ENCODE data around the gene STAG1. TPM values are rescaled to one million over a fixed set of nuclear protein-coding genes. Genes with fewer than 3 reads are reported as not detected.

STAG1 gene
- total RNA-seq, 1 donor from 2014 or later: 18.4 TPM

- no peak for DNase-seq
- Histone ChIP-seq H3K27me3 (ENCODE audit: low read depth) (no peaks in the 10 kb centered on the region), H3K36me3 (no peaks in the 10 kb centered on the region), H3K27ac (replicated peaks) (no peak overlapping the region), H3K4me1 (peaks cover 44% of the 10 kb centered on the region), H3K4me3 (no peak overlapping the region), H3K9me3 (replicated peaks) (no peaks in the 10 kb centered on the region)
- intact Hi-C loops (cut with micrococcal nuclease): no loop called here
- no peak for TF ChIP-seq CTCF (IDR thresholded peaks at IDR 0.05; ENCODE audit: borderline replicate concordance)
Measured at GRCh38 chr3:136630915-136631314, 121.3 kb downstream of the STAG1 start.

GRCh38 chr3:136626493-136626892, 125.7 kb downstream of the STAG1 start:
- Histone ChIP-seq H3K4me3 (no peak overlapping the region), H3K36me3 (no peaks in the 10 kb centered on the region), H3K4me1 (peaks cover 51% of the 10 kb centered on the region), H3K9me3 (replicated peaks) (no peaks in the 10 kb centered on the region), H3K27me3 (ENCODE audit: low read depth) (no peaks in the 10 kb centered on the region), H3K27ac (replicated peaks) (no peak overlapping the region)
- DNase-seq: no peak
- TF ChIP-seq CTCF (IDR thresholded peaks at IDR 0.05; ENCODE audit: borderline replicate concordance): no peak
- intact Hi-C loops (cut with micrococcal nuclease): no loop called here

GRCh38 chr3:136624894-136625815, 127.0 kb downstream of the STAG1 start:
- Histone ChIP-seq H3K4me1 (peaks cover 38% of the 10 kb centered on the region), H3K4me3 (no peak overlapping the region), H3K9me3 (replicated peaks) (no peaks in the 10 kb centered on the region), H3K27ac (replicated peaks) (no peak overlapping the region), H3K36me3 (no peaks in the 10 kb centered on the region), H3K27me3 (ENCODE audit: low read depth) (no peaks in the 10 kb centered on the region)
- no peak for DNase-seq
- intact Hi-C loops (cut with micrococcal nuclease): no loop called here
- no peak for TF ChIP-seq CTCF (IDR thresholded peaks at IDR 0.05; ENCODE audit: borderline replicate concordance)

GRCh38 chr3:136624371-136624770, 127.8 kb downstream of the STAG1 start:
- no peak for TF ChIP-seq CTCF (IDR thresholded peaks at IDR 0.05; ENCODE audit: borderline replicate concordance)
- DNase-seq: no peak
- intact Hi-C loops (cut with micrococcal nuclease): no loop called here
- Histone ChIP-seq H3K36me3 (no peaks in the 10 kb centered on the region), H3K9me3 (replicated peaks) (no peaks in the 10 kb centered on the region), H3K27me3 (ENCODE audit: low read depth) (no peaks in the 10 kb centered on the region), H3K27ac (replicated peaks) (no peak overlapping the region), H3K4me3 (no peak overlapping the region), H3K4me1 (peaks cover 30% of the 10 kb centered on the region)

- intact Hi-C loops (cut with micrococcal nuclease): no loop called here
- no peak for TF ChIP-seq CTCF (IDR thresholded peaks at IDR 0.05; ENCODE audit: borderline replicate concordance)
- Histone ChIP-seq H3K9me3 (replicated peaks) (no peaks in the 10 kb centered on the region), H3K4me1 (peaks cover 24% of the 10 kb centered on the region), H3K4me3 (no peak overlapping the region), H3K27ac (replicated peaks) (no peak overlapping the region), H3K27me3 (ENCODE audit: low read depth) (no peaks in the 10 kb centered on the region), H3K36me3 (no peaks in the 10 kb centered on the region)
- no peak for DNase-seq
Measured at GRCh38 chr3:136621628-136622027, 130.6 kb downstream of the STAG1 start.
